Psoas muscle (tissue), 8 donors: ENCODE measurements around the gene ERCC6L2. TPM values are rescaled to one million over a fixed set of nuclear protein-coding genes. Genes with fewer than 3 reads are reported as not detected.

Experiments used
- ATAC-seq, 4 donors: fragments of 200-7000 bp; cut with Tn5 transposase; one replicate each; pipeline ENCODE4 v1.9.1; 2020; ENCODE audit warnings: moderate library complexity in 3 of 4, mild to moderate bottlenecking in 2 of 4
- DNase-seq, 2 donors: peaks; one replicate each; pipeline ENCODE4 v3.0.0-alpha.2; 2020
- H3K27ac ChIP-seq: fragments of 200-600 bp; one replicate; pipeline ENCODE4 v1.8.0; 2022
- H3K27me3 ChIP-seq, 3 donors: fragments of 200-600 bp in 1 of 3; one replicate each; pipeline versions ENCODE4 v1.6.1 to v1.8.0; 2013 to 2022; ENCODE audit warnings: low read length in 2 of 3, mild to moderate bottlenecking in 2 of 3, moderate library complexity in 1 of 3; ENCODE audit not compliant: insufficient read depth in 3 of 3
- H3K36me3 ChIP-seq, 2 donors: fragments of 200-600 bp in 1 of 2; one replicate each; pipeline versions ENCODE4 v1.6.1 to v1.8.0; 2013 to 2022; ENCODE audit warnings: low read depth in 1 of 2, mild to moderate bottlenecking in 1 of 2, moderate library complexity in 1 of 2; ENCODE audit not compliant: insufficient read depth in 1 of 2
- H3K4me1 ChIP-seq: fragments of 200-600 bp; one replicate; pipeline ENCODE4 v1.8.0; 2022
- H3K4me3 ChIP-seq: fragments of 200-600 bp; one replicate; pipeline ENCODE4 v1.8.0; 2022; ENCODE audit warnings: mild to moderate bottlenecking
- H3K9me3 ChIP-seq: fragments of 200-600 bp; one replicate; pipeline ENCODE4 v1.8.0; 2022
- CTCF ChIP-seq: fragments of 200-600 bp; IDR thresholded peaks from one replicate; pipeline ENCODE4 v1.8.0; 2022; ENCODE audit warnings: antibody characterized with exemption
- WGBS, 3 donors: extraction: QIAGEN DNeasy Blood & Tissue Kit; methylation state at CpG; one replicate each; pipeline versions ENCODE4 v1.1.6 to v1.1.7; 2013; 5-methylcytosine and 5-hydroxymethylcytosine counted together
- intact Hi-C, 2 donors: fragments of 100-400 bp; cut with DNase I; formaldehyde crosslinking; loops; one replicate each; pipeline versions ENCODE4 v1.11.0 to v1.14.2; 2022
- polyA plus RNA-seq, 3 donors: library from polyadenylated mRNA; stranded (reverse); fragments of 200-250 nt; gene quantifications; one replicate each; pipeline ENCODE4 v1.2.3, GENCODE V29; 2013
- total RNA-seq, 4 donors: library from RNA; stranded (reverse); fragmentation: NEBNext Ultra II Directional in 2 of 4; extraction: Animal tissue kit (Norgen Biotek cat#: 25700) in 2 of 4; gene quantifications; one replicate each; pipeline versions ENCODE4 v1.2.1 to v1.2.4, GENCODE V29; 2021 to 2023
- donor health status: healthy with polysubstance abuse.
- donor health status: DM: no; HTN: no; CAD: no; lungs with moderate emphysema.
- donor health status: Bipolar disorder and iron deficiency.
- donor health status: healthy.
- donor health status: DM: yes; HTN: yes; CAD: no.
- donor health status: DM: no; HTN: no; CAD: no.
- donor health status: DM: no; HTN: no; CAD: no.
- donor health status: DM: yes; HTN: yes; CAD: no.

Gene ERCC6L2
- total and polyA plus RNA-seq, 7 donors: 6.9 to 27.1 (median 19.8) TPM

- intact Hi-C loops: no loop called here
- Histone ChIP-seq H3K9me3 (no peaks in the 10 kb centered on the region), H3K4me3 (no peak overlapping the region), H3K27ac (no peak overlapping the region), H3K27me3 (no peaks in the 10 kb centered on the region), H3K4me1 (no peaks in the 10 kb centered on the region), H3K36me3 (no peaks in the 10 kb centered on the region)
- no peak for ATAC-seq
- WGBS, 3 donors: 46 to 60% (median 58%) methylated on average over 6 of the region's 6 CpGs
- DNase-seq: no peak
- TF ChIP-seq CTCF: no peak
Observed at GRCh38 chr9:95833546-95834178, 41.8 kb upstream of the ERCC6L2 start.

GRCh38 chr9:95834281-95834907 lies 41.1 kb upstream of the ERCC6L2 start:
- Histone ChIP-seq H3K4me3 (no peak overlapping the region), H3K27ac (no peak overlapping the region), H3K9me3 (no peaks in the 10 kb centered on the region), H3K4me1 (no peaks in the 10 kb centered on the region), H3K27me3 (no peaks in the 10 kb centered on the region), H3K36me3 (no peaks in the 10 kb centered on the region)
- DNase-seq: no peak
- intact Hi-C loops: no loop called here
- WGBS, 3 donors: 83 to 88% (median 83%) methylated on average over 3 of the region's 3 CpGs
- TF ChIP-seq CTCF: no peak
- ATAC-seq: no peak

- Histone ChIP-seq H3K27me3 (no peaks in the 10 kb centered on the region), H3K27ac (no peak overlapping the region), H3K9me3 (no peaks in the 10 kb centered on the region), H3K36me3 (no peaks in the 10 kb centered on the region), H3K4me3 (no peak overlapping the region), H3K4me1 (no peaks in the 10 kb centered on the region)
- ATAC-seq (no peak), DNase-seq (no peak)
- no peak for TF ChIP-seq CTCF
- WGBS, 3 donors: 55 to 75% (median 64%) methylated on average over 2 of the region's 2 CpGs
- intact Hi-C loops: no loop called here
Observed at GRCh38 chr9:95835393-95835792, 40.1 kb upstream of the ERCC6L2 start.

- H3K27ac ChIP-seq: no peak overlapping the region
- TF ChIP-seq CTCF: no peak
- no peaks in the 10 kb centered on the region for H3K9me3 ChIP-seq
- H3K36me3 ChIP-seq: no peaks in the 10 kb centered on the region
- H3K27me3 ChIP-seq: no peaks in the 10 kb centered on the region
- ATAC-seq: no peak
- H3K4me1 ChIP-seq: no peaks in the 10 kb centered on the region
- H3K4me3 ChIP-seq: no peak overlapping the region
- 80 to 88% (median 85%) methylated on average over 1 of the region's 1 CpG for WGBS, 3 donors
- no peak for DNase-seq
- intact Hi-C loops: no loop called here
Observed at GRCh38 chr9:95836072-95836471, 39.4 kb upstream of the ERCC6L2 start.

- no peaks in the 10 kb centered on the region for H3K36me3 ChIP-seq
- no peaks in the 10 kb centered on the region for H3K9me3 ChIP-seq
- no peak for TF ChIP-seq CTCF
- ATAC-seq (no peak), DNase-seq (no peak)
- H3K4me1 ChIP-seq: no peaks in the 10 kb centered on the region
- H3K27ac ChIP-seq: no peak overlapping the region
- H3K4me3 ChIP-seq: no peak overlapping the region
- 85 to 92% (median 92%) methylated on average over 3 of the region's 3 CpGs for WGBS, 3 donors
- intact Hi-C loops: no loop called here
- no peaks in the 10 kb centered on the region for H3K27me3 ChIP-seq
Observed at GRCh38 chr9:95839012-95839411, 36.5 kb upstream of the ERCC6L2 start.
